ENCODE results near the gene NR6A1. TPM values are rescaled to one million over a fixed set of nuclear protein-coding genes. Genes with fewer than 3 reads are reported as not detected.

The NR6A1 gene
- total RNA-seq, 6 donors from 2014 or later, result 4.2 to 34.6 (median 8.2) TPM

GRCh38 chr9:124590889-124591641 lies 180.0 kb downstream of the NR6A1 start:
- DNase-seq, result no peak
- Histone ChIP-seq H3K36me3 (no peaks in the 10 kb centered on the region), H3K4me1 (peaks cover 4 to 11% (median 11%) of the 10 kb centered on the region in 4 donors), H3K27ac (no peak overlapping the region), H3K27me3 (no peaks in the 10 kb centered on the region), H3K4me3 (no peak overlapping the region), H3K9me3 (no peaks in the 10 kb centered on the region)
- no peak for ATAC-seq (ENCODE audit: low FRiP score in 2 of 2)
- TF ChIP-seq POLR2AphosphoS5 (IDR thresholded peaks at IDR 0.05) (no peak), EP300 (IDR thresholded peaks at IDR 0.05) (no peak), CTCF (IDR thresholded peaks at IDR 0.05) (no peak), POLR2A (IDR thresholded peaks at IDR 0.05) (no peak)
- WGBS, 2 donors, result 70 to 80% methylated on average over 6 of the region's 6 CpGs

- Histone ChIP-seq H3K27ac (no peak overlapping the region), H3K4me1 (peaks cover 0 to 4% (median 0%) of the 10 kb centered on the region in 4 donors), H3K27me3 (no peaks in the 10 kb centered on the region), H3K4me3 (no peak overlapping the region), H3K36me3 (no peaks in the 10 kb centered on the region), H3K9me3 (no peaks in the 10 kb centered on the region)
- DNase-seq (no peak), ATAC-seq (ENCODE audit: low FRiP score in 2 of 2) (no peak)
- WGBS, 2 donors, result 55 to 72% methylated on average over 5 of the region's 5 CpGs
- TF ChIP-seq POLR2A (IDR thresholded peaks at IDR 0.05) (no peak), EP300 (IDR thresholded peaks at IDR 0.05) (no peak), POLR2AphosphoS5 (IDR thresholded peaks at IDR 0.05) (no peak), CTCF (IDR thresholded peaks at IDR 0.05) (no peak)
Measured at GRCh38 chr9:124584631-124585030, 186.5 kb downstream of the NR6A1 start.

DNA sequence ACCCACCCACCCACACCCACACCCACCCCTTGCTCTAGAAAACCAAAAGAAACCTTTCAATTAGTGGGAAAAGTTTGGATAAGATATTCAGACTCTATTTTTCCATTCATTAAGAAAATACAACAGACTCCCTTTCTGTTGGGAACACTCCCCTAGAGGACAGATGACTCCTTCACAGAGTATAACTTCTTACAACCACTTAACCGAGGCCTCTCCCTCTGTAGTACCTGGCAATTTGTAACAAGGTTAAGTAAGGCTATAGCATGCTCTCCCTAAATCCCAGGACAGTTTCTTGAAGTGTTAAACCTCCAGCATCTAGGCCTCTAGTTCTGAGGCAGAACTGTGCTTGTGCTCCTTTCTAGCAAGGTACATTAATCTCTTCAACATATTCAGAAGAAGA lies 188.0 kb downstream of the NR6A1 start:
- H3K27ac ChIP-seq, result no peak overlapping the region
- peaks cover 0 to 4% (median 0%) of the 10 kb centered on the region in 4 donors for H3K4me1 ChIP-seq
- no peak for ATAC-seq (ENCODE audit: low FRiP score in 2 of 2)
- WGBS, 2 donors, result 53 to 68% methylated on average over 1 of the region's 1 CpG
- no peaks in the 10 kb centered on the region for H3K27me3 ChIP-seq
- H3K9me3 ChIP-seq, result no peaks in the 10 kb centered on the region
- H3K36me3 ChIP-seq, result no peaks in the 10 kb centered on the region
- TF ChIP-seq CTCF (IDR thresholded peaks at IDR 0.05) (no peak), POLR2A (IDR thresholded peaks at IDR 0.05) (no peak), EP300 (IDR thresholded peaks at IDR 0.05) (no peak), POLR2AphosphoS5 (IDR thresholded peaks at IDR 0.05) (no peak)
- DNase-seq, result no peak
- H3K4me3 ChIP-seq, result no peak overlapping the region

DNA sequence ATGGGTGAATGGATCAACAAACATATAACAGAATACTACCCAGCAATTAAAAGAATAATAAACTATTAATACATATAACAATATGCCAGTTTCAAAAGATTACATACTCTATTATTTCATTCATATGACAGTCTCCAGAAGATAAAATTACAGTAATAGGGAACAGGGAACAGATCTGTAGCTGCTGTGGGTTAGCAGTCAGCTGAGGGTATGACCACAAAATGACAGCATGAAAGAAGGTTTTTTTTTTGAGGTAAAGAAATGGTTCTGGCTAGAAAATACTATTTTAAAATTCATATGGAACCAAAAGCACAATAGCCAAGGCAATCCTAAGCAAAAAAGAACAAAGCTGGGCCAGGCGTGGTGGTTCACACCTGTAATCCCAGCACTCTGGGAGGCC lies 190.9 kb downstream of the NR6A1 start:
- H3K9me3 ChIP-seq, result no peaks in the 10 kb centered on the region
- DNase-seq (no peak), ATAC-seq (ENCODE audit: low FRiP score in 2 of 2) (no peak)
- TF ChIP-seq EP300 (IDR thresholded peaks at IDR 0.05) (no peak), POLR2A (IDR thresholded peaks at IDR 0.05) (no peak), CTCF (IDR thresholded peaks at IDR 0.05) (no peak), POLR2AphosphoS5 (IDR thresholded peaks at IDR 0.05) (no peak)
- 76 to 92% methylated on average over 1 of the region's 1 CpG for WGBS, 2 donors
- H3K36me3 ChIP-seq, result no peaks in the 10 kb centered on the region
- H3K4me1 ChIP-seq, result peaks cover 0 to 4% (median 0%) of the 10 kb centered on the region in 4 donors
- no peaks in the 10 kb centered on the region for H3K27me3 ChIP-seq
- H3K4me3 ChIP-seq, result no peak overlapping the region
- no peak overlapping the region for H3K27ac ChIP-seq

- H3K4me1 ChIP-seq, result no peaks in the 10 kb centered on the region
- no peaks in the 10 kb centered on the region for H3K9me3 ChIP-seq
- 81 to 94% methylated on average over 6 of the region's 6 CpGs for WGBS, 2 donors
- ATAC-seq (ENCODE audit: low FRiP score in 2 of 2), result no peak
- no peaks in the 10 kb centered on the region for H3K27me3 ChIP-seq
- no peak for TF ChIP-seq EP300 (IDR thresholded peaks at IDR 0.05)
- TF ChIP-seq CTCF (IDR thresholded peaks at IDR 0.05), result no peak
- TF ChIP-seq POLR2AphosphoS5 (IDR thresholded peaks at IDR 0.05), result no peak
- TF ChIP-seq POLR2A (IDR thresholded peaks at IDR 0.05), result no peak
- H3K36me3 ChIP-seq, result no peaks in the 10 kb centered on the region
- no peak for DNase-seq
- H3K27ac ChIP-seq, result no peak overlapping the region
- H3K4me3 ChIP-seq, result no peak overlapping the region
Measured at GRCh38 chr9:124576751-124577150, 194.4 kb downstream of the NR6A1 start.
